NCI-H524 treated with DMSO at 0.1 percent for 48 hours (cell line): ENCODE results near the gene IL1RN.

Source experiments
- DNase-seq: peaks from one replicate; lab custom pipeline; 2025; lab: John Stamatoyannopoulos, UW

IL1RN gene

GRCh38 chr2:113129519-113130078 is 2.2 kb downstream of the IL1RN start:
- DNase-seq: no peak

- no peak for DNase-seq
These were observed 4.2 kb downstream of the IL1RN start for GRCh38 chr2:113131352-113132185.

- no peak for DNase-seq
These were observed 5.1 kb downstream of the IL1RN start for GRCh38 chr2:113132414-113133021.

- no peak for DNase-seq
These were observed 6.6 kb downstream of the IL1RN start for GRCh38 chr2:113133704-113134598.

- no peak for DNase-seq
These were observed 7.3 kb downstream of the IL1RN start for GRCh38 chr2:113134717-113135116.

- DNase-seq: no peak
These were observed 7.9 kb downstream of the IL1RN start for GRCh38 chr2:113135317-113135716.

- DNase-seq: no peak
These were observed 9.7 kb downstream of the IL1RN start for GRCh38 chr2:113136828-113137775.

GRCh38 chr2:113137827-113138226 is 10.4 kb downstream of the IL1RN start:
- no peak for DNase-seq

- DNase-seq: no peak
These were observed 11.3 kb downstream of the IL1RN start for GRCh38 chr2:113138428-113139322.

- DNase-seq: no peak
These were observed 14.1 kb downstream of the IL1RN start for GRCh38 chr2:113141451-113141850.

GRCh38 chr2:113142290-113142689 is 14.9 kb downstream of the IL1RN start:
- DNase-seq: no peak

GRCh38 chr2:113144259-113144658 is 16.9 kb downstream of the IL1RN start:
- no peak for DNase-seq

GRCh38 chr2:113148606-113149552 is 21.5 kb downstream of the IL1RN start:
- no peak for DNase-seq

- DNase-seq: no peak
These were observed 22.3 kb downstream of the IL1RN start for GRCh38 chr2:113149553-113150257.

GRCh38 chr2:113150258-113150601 is 22.8 kb downstream of the IL1RN start:
- DNase-seq: no peak

GRCh38 chr2:113155331-113155730 is 27.9 kb downstream of the IL1RN start:
- no peak for DNase-seq

- no peak for DNase-seq
These were observed 29.1 kb downstream of the IL1RN start for GRCh38 chr2:113156278-113157117.
